OCI-LY3 (cell line): ENCODE data around the gene ARL3.

ENCODE experiments used
- H2AFZ ChIP-seq: fragments of 200-600, 300-600 bp; shearing (Covaris generic); 2 replicates; pipeline ENCODE4 v1.6.0; 2014; ENCODE audit warnings: antibody characterized with exemption, low read depth, low read length
- H3K27ac ChIP-seq: fragments of 200-600, 300-600 bp; sonication (generic); 2 replicates; pipeline ENCODE4 v1.5.1; 2014; ENCODE audit warnings: mild to moderate bottlenecking, low read length, moderate library complexity, mixed read lengths
- H3K27me3 ChIP-seq: fragments of 200-600, 300-600 bp; sonication (generic); 2 replicates; pipeline ENCODE4 v1.6.1; 2014; ENCODE audit warnings: low read depth, low read length, mixed read lengths
- H3K36me3 ChIP-seq: fragments of 200-600, 300-600 bp; sonication (generic); replicated peaks from 2 replicates; pipeline ENCODE3; 2014; ENCODE audit warnings: low read depth, low read length, mixed read lengths
- H3K4me1 ChIP-seq: fragments of 300-600, 200-600 bp; sonication (generic); 2 replicates; pipeline ENCODE4 v1.6.1; 2014; ENCODE audit warnings: low read length, mixed read lengths
- H3K4me2 ChIP-seq: fragments of 200-600, 300-600 bp; sonication (generic); 2 replicates; pipeline ENCODE4 v1.6.1; 2014; ENCODE audit warnings: low read length, mixed read lengths
- H3K4me3 ChIP-seq: fragments of 300-600, 200-600 bp; sonication (generic); 2 replicates; pipeline ENCODE4 v1.5.1; 2014; ENCODE audit warnings: antibody characterized with exemption, mild to moderate bottlenecking, low read length, moderate library complexity
- H3K79me2 ChIP-seq: fragments of 300-600, 200-600 bp; shearing (Covaris generic); 2 replicates; pipeline ENCODE4 v1.6.1; 2014; ENCODE audit warnings: mild to moderate bottlenecking, low read length, mixed read lengths
- H3K9ac ChIP-seq: fragments of 300-600, 200-600 bp; shearing (Covaris generic); 2 replicates; pipeline ENCODE4 v1.6.0; 2014; ENCODE audit warnings: mild to moderate bottlenecking, low read length, moderate library complexity
- H3K9me3 ChIP-seq: fragments of 200-600, 300-600 bp; shearing (Covaris generic); 2 replicates; pipeline ENCODE4 v1.6.1; 2014; ENCODE audit warnings: low read length, mixed read lengths; ENCODE audit not compliant: insufficient read depth
- H4K20me1 ChIP-seq: fragments of 200-600, 300-600 bp; sonication (generic); 2 replicates; pipeline ENCODE4 v1.6.1; 2016; ENCODE audit warnings: low read length, mixed read lengths; ENCODE audit not compliant: insufficient read depth
- EZH2phosphoT487 ChIP-seq: fragments of 200-600 bp; shearing (Covaris generic); IDR thresholded peaks from 2 replicates; pipeline ENCODE4 v1.6.1; 2018; ENCODE audit warnings: antibody characterized with exemption, mixed run types, low read depth
- TF ChIP-seq, protein P1 (sequence below): fragments of 200-600, 300-600 bp; sonication (generic); IDR thresholded peaks from 2 replicates; pipeline ENCODE4 v1.5.1; 2014; ENCODE audit warnings: antibody characterized with exemption, low read length, low read depth

Gene ARL3

DNA sequence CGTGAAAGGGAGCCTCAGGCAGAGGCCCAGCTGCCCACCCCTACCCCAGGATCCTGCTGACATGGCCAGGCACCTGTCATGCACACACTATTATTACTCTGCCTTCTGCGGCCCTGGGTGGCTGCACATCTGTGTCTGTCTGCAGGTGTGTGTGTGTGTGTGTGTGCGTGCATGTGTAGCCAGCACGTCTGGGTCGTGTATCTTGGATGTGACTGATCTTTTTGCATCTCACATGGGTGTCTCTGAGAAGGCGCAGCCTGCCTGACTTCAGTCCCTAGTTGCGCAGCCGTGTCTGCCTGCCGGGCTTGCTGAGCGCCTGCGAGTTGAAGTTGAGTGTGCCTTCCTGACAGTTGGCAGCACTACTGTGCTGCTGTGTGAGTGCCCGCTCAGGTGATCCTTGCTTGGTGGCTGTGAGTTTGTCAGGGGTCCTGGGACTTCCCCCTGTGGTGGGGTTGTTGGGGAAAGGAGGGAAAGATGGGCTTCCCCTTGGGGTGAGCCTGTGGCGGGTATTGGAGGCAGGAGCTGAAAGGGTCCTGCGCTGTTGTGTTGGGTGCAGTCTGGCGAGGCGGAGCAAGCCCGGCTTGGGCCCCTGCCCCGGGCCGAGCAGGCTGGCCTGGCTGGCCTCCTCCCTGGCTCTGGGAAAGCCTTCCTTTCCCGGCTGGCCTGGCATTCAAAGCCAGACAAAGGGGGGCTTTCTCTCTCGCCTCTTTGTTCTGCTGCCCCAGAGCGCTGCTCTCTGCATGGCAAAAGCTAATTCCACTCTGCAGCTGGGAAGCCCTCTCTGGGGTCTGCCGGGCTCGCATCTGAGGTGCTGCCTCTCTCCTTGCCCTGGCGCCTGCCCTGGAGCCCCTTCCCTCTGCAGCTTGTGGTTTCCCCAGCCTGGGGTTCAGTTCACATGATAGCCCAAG is 65.1 kb downstream of the ARL3 start:
- Histone ChIP-seq H2AFZ (no peak overlapping the region), H3K4me1 (peaks cover 69% of the 10 kb centered on the region), H3K27ac (no peak overlapping the region), H3K27me3 (no peaks in the 10 kb centered on the region), H3K9ac (no peak overlapping the region), H3K36me3 (peaks cover 9% of the 10 kb centered on the region), H3K9me3 (no peaks in the 10 kb centered on the region), H4K20me1 (peaks cover 48% of the 10 kb centered on the region), H3K4me3 (no peak overlapping the region), H3K4me2 (peak overlapping the region; percentile 39), H3K79me2 (peaks cover 85% of the 10 kb centered on the region)
- TF ChIP-seq, protein P1, sequence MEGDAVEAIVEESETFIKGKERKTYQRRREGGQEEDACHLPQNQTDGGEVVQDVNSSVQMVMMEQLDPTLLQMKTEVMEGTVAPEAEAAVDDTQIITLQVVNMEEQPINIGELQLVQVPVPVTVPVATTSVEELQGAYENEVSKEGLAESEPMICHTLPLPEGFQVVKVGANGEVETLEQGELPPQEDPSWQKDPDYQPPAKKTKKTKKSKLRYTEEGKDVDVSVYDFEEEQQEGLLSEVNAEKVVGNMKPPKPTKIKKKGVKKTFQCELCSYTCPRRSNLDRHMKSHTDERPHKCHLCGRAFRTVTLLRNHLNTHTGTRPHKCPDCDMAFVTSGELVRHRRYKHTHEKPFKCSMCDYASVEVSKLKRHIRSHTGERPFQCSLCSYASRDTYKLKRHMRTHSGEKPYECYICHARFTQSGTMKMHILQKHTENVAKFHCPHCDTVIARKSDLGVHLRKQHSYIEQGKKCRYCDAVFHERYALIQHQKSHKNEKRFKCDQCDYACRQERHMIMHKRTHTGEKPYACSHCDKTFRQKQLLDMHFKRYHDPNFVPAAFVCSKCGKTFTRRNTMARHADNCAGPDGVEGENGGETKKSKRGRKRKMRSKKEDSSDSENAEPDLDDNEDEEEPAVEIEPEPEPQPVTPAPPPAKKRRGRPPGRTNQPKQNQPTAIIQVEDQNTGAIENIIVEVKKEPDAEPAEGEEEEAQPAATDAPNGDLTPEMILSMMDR = no peak
- no peak for TF ChIP-seq EZH2phosphoT487

DNA sequence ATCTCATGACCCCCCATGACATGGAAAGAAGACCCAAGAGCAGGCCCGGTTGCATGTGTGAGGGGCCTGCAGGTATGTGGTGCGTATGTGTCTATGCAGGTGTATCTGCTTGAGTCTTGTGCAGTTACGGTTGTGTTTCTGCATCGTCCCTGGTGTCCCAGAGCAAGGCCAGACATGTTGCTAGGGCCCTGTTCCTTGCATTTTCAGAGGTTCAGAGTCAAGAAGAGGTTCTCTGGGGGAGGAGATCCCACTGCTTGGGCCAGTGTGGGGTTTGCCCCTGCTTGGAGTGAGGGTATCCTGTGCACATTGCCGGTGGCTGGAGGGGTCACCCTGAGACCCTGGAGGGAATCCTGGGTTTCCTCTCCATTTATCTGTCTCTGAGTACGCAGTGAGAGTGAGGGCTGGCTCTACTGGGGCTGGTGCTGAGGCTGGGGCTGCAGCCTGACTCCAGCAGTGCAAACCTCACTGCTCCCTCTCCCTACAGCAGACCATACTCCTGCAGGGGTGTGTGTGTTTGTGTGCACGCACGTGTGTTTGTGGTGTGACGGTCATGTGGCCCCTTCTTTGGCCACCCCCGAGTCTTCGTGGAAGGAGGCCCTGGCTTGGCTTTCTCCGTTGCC is 65.8 kb downstream of the ARL3 start:
- no peak for TF ChIP-seq EZH2phosphoT487
- TF ChIP-seq, protein P1 = no peak
- H3K9ac ChIP-seq = no peak overlapping the region

DNA sequence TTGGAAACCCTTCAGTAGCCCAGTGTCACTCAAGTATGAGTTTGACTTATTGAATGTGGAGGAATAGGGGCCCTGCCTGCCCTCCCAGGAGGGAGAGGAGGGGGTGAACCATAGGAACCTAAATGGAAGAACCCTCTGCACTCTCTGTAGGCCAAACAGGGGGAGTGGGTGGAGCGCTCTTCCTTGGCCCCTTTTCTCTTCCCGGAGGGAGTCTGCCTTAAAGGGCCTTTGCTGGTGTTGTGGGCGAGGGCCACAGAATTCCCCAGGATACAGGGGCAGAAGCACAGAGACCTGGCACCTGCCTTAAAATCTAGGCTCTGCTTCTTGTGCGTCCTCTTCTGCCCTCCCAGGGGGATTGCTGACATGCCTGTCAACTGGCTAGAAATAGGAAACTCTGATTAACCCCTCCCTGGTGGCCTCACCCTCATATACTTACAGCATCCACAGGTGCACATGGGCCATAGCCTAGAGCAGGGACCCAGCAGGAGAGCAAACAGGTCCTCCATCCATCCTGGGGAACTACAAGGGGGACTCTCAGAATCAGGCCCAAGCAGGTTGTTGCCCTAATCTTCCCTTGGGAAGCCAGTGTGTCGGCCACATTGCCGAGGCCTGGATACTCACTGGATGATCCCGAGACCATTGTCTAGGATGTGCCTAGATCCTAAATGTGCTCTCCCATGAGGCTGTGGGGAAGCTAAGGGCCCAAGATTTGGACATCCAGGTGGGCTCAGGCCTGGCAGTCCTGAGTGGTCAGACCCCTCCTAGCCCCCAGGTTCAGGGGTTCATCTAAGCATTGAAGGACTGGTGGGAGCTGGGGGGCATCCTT is 66.5 kb downstream of the ARL3 start:
- peaks cover 89% of the 10 kb centered on the region for H3K79me2 ChIP-seq
- no peak overlapping the region for H3K9ac ChIP-seq
- H2AFZ ChIP-seq = no peak overlapping the region
- no peak for TF ChIP-seq EZH2phosphoT487
- TF ChIP-seq, protein P1 = no peak
- H3K4me2 ChIP-seq = no peak overlapping the region
- no peaks in the 10 kb centered on the region for H3K36me3 ChIP-seq
- H3K27me3 ChIP-seq = no peaks in the 10 kb centered on the region
- no peak overlapping the region for H3K4me3 ChIP-seq
- peaks cover 37% of the 10 kb centered on the region for H4K20me1 ChIP-seq
- no peak overlapping the region for H3K27ac ChIP-seq
- H3K4me1 ChIP-seq = peaks cover 60% of the 10 kb centered on the region
- no peaks in the 10 kb centered on the region for H3K9me3 ChIP-seq

More for the DNA sequence above, 65.8 kb downstream of the ARL3 start:
- Histone ChIP-seq H2AFZ (no peak overlapping the region), H3K9me3 (no peaks in the 10 kb centered on the region), H3K27ac (no peak overlapping the region), H3K4me3 (no peak overlapping the region), H3K4me2 (peak overlapping the region; percentile 39), H4K20me1 (peaks cover 42% of the 10 kb centered on the region), H3K27me3 (no peaks in the 10 kb centered on the region), H3K79me2 (peaks cover 89% of the 10 kb centered on the region), H3K4me1 (peaks cover 67% of the 10 kb centered on the region), H3K36me3 (peaks cover 5% of the 10 kb centered on the region)
